HepG2 (cell line): ENCODE results near the gene CLCN1. TPM values are rescaled to one million over a fixed set of nuclear protein-coding genes. Genes with fewer than 3 reads are reported as not detected.

ENCODE experiments used
- ATF7 ChIP-seq, 2 experiments: fragments of 450-650 bp in 1 of 2; sonication (generic) in 1 of 2; formaldehyde crosslinking in 1 of 2; IDR thresholded peaks; 2 replicates each; pipeline versions ENCODE4 v1.4.0 to v1.6.1; 2016 to 2020; ENCODE audit warnings: antibody characterized with exemption in 1 of 2, mild to moderate bottlenecking in 1 of 2, missing genetic modification reagents in 1 of 2
- BCL6 ChIP-seq: IDR thresholded peaks from 2 replicates; pipeline ENCODE4 v1.6.1; 2016; ENCODE audit warnings: missing genetic modification reagents, missing compliant biosample characterization
- FOXO1 ChIP-seq: sonication (generic); formaldehyde crosslinking; IDR thresholded peaks from 2 replicates; pipeline ENCODE4 v1.4.0; 2020; ENCODE audit warnings: missing genetic modification reagents
- RARA ChIP-seq: IDR thresholded peaks from 2 replicates; pipeline ENCODE4 v1.6.1; 2016; ENCODE audit warnings: missing genetic modification reagents, missing compliant biosample characterization
- SMAD3 ChIP-seq: sonication (generic); formaldehyde crosslinking; IDR thresholded peaks from 2 replicates; pipeline ENCODE4 v1.4.0; 2020; ENCODE audit warnings: missing genetic modification reagents
- SOX6 ChIP-seq, 2 experiments: fragments of 450-650 bp in 1 of 2; sonication (generic) in 1 of 2; formaldehyde crosslinking in 1 of 2; IDR thresholded peaks; 2 replicates each; pipeline versions ENCODE4 v1.4.0 to v1.6.1; 2017 to 2020; ENCODE audit warnings: antibody characterized with exemption in 1 of 2, mild to moderate bottlenecking in 1 of 2, missing genetic modification reagents in 1 of 2
- ZNF333 ChIP-seq: sonication (generic); formaldehyde crosslinking; IDR thresholded peaks from 2 replicates; pipeline ENCODE4 v1.4.0; 2020; ENCODE audit warnings: mild to moderate bottlenecking, missing genetic modification reagents, borderline replicate concordance
- ZNF432 ChIP-seq: sonication (generic); formaldehyde crosslinking; IDR thresholded peaks from 2 replicates; pipeline ENCODE4 v1.5.0; 2020; ENCODE audit warnings: missing genetic modification reagents, mild to moderate bottlenecking, borderline replicate concordance
- ZNF792 ChIP-seq: IDR thresholded peaks from 2 replicates; pipeline ENCODE4 v1.6.1; 2016
- ZSCAN25 ChIP-seq: sonication (generic); formaldehyde crosslinking; IDR thresholded peaks from 2 replicates; pipeline ENCODE4 v1.8.0; 2022; ENCODE audit warnings: mild to moderate bottlenecking, missing genetic modification reagents
- polyA plus RNA-seq, 8 experiments: library from polyadenylated mRNA; depleted of rRNA in 3 of 8; stranded (reverse) in 7 of 8; unstranded in 1 of 8; fragments of >200 nt; fragmentation: Illumina TruSeq in 4 of 8; extraction: Trizol in 4 of 8; gene quantifications; 2 replicates each; pipeline versions ENCODE4 v1.2.1 to v1.2.3, GENCODE V29; 2011 to 2016; ENCODE audit warnings: low read depth in 4 of 8, missing spikeins in 1 of 8, mixed read lengths in 1 of 8; ENCODE audit not compliant: insufficient read depth in 1 of 8
- total RNA-seq, 5 experiments: library from RNA; depleted of rRNA; stranded (reverse); fragments of >200 nt; fragmentation: Illumina TruSeq; extraction: Trizol; gene quantifications; 2 replicates each; pipeline ENCODE4 v1.2.3, GENCODE V29; 2016; ENCODE audit warnings: low read depth in 1 of 5
- TF ChIP-seq, protein P1 (sequence below): sonication (generic); formaldehyde crosslinking; IDR thresholded peaks from 2 replicates; pipeline ENCODE4 v1.4.0; 2020; ENCODE audit warnings: missing genetic modification reagents
- TF ChIP-seq, protein P2 (sequence below): sonication (generic); formaldehyde crosslinking; IDR thresholded peaks from 2 replicates; pipeline ENCODE4 v1.5.1; 2020; ENCODE audit warnings: missing genetic modification reagents, mild to moderate bottlenecking, borderline replicate concordance
- TF ChIP-seq, protein P3 (sequence below): sonication (generic); formaldehyde crosslinking; IDR thresholded peaks from 2 replicates; pipeline ENCODE4 v1.5.0; 2020; ENCODE audit warnings: missing genetic modification reagents
- TF ChIP-seq, protein P4 (sequence below): sonication (generic); formaldehyde crosslinking; IDR thresholded peaks from 2 replicates; pipeline ENCODE4 v1.4.0; 2020; ENCODE audit warnings: missing genetic modification reagents
- TF ChIP-seq, protein P5 (sequence below): sonication (generic); formaldehyde crosslinking; IDR thresholded peaks from 2 replicates; pipeline ENCODE4 v1.5.1; 2020; ENCODE audit warnings: mild to moderate bottlenecking, missing genetic modification reagents, moderate library complexity

CLCN1 gene
- total and polyA plus RNA-seq, 2 of the 13 experiments (the other 11 are each of a cell fraction or from before 2014, with no cell fraction given) = 0.01 TPM; not detected in 1

DNA sequence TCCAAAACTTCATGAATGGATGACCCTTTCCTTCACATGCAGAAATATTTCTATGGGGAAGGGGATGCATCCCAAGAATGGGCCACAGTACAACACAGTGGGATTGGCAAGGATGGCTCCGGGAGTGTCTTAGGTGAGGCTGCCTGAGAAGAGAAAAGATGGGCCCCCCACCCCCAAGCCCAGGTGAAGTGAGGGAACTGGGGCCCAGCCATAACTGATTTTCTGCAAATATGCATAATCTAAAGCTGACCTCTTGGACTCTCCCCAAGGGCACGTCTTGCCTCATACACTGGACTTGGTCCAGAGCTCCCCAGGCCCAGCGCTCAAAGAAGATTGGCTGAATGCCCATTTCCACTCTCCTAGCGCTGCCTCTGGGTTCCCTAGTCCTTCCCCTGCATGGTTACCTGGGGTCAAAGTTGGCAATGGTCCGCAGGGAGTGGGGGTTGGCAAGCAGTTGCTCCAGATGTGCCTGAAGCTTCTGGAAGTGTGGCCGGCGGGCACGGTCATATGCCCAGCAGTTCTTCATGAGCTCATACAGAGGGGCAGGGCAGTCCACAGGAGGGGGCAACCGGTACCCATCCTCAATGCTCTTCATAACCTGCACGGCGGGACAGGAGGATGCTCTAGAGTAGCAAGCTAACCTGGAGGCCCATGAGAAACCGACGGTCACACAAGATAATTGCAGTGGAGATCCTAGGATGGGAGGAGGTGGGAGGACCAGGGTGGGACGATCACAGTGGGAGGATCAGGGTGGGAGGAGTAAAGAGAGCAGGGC lies 77.5 kb downstream of the CLCN1 start (continued):
- TF ChIP-seq, protein P1, sequence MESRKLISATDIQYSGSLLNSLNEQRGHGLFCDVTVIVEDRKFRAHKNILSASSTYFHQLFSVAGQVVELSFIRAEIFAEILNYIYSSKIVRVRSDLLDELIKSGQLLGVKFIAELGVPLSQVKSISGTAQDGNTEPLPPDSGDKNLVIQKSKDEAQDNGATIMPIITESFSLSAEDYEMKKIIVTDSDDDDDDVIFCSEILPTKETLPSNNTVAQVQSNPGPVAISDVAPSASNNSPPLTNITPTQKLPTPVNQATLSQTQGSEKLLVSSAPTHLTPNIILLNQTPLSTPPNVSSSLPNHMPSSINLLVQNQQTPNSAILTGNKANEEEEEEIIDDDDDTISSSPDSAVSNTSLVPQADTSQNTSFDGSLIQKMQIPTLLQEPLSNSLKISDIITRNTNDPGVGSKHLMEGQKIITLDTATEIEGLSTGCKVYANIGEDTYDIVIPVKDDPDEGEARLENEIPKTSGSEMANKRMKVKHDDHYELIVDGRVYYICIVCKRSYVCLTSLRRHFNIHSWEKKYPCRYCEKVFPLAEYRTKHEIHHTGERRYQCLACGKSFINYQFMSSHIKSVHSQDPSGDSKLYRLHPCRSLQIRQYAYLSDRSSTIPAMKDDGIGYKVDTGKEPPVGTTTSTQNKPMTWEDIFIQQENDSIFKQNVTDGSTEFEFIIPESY (CRISPR knock-in tag) = no peak
- TF ChIP-seq SMAD3 (peak; percentile 65; the same call in 1 of the 2 replicates), ATF7 (IDR thresholded peaks at IDR 0.05) (no peak), ATF7 (CRISPR knock-in tag; IDR thresholded peaks at IDR 0.05) (0 out of 2 replicates have a peak, but pooled peaks have one; percentile 77), ZNF792 (CRISPR knock-in tag) (0 out of 2 replicates have a peak, but pooled peaks have one; percentile 36), BCL6 (CRISPR knock-in tag) (peak; percentile 84), ZNF432 (CRISPR knock-in tag) (no peak), RARA (CRISPR knock-in tag) (peak; percentile 92), SOX6 (IDR thresholded peaks at IDR 0.05) (no peak), SOX6 (CRISPR knock-in tag; IDR thresholded peaks at IDR 0.05) (peak; percentile 92), FOXO1 (CRISPR knock-in tag) (peak; percentile 31; the same call in 1 of the 2 replicates), ZNF333 (0 out of 2 replicates have a peak, but pooled peaks have one; percentile 48), ZSCAN25 (CRISPR knock-in tag) (peak; percentile 61; the same call in 1 of the 2 replicates)
- TF ChIP-seq, protein P2, sequence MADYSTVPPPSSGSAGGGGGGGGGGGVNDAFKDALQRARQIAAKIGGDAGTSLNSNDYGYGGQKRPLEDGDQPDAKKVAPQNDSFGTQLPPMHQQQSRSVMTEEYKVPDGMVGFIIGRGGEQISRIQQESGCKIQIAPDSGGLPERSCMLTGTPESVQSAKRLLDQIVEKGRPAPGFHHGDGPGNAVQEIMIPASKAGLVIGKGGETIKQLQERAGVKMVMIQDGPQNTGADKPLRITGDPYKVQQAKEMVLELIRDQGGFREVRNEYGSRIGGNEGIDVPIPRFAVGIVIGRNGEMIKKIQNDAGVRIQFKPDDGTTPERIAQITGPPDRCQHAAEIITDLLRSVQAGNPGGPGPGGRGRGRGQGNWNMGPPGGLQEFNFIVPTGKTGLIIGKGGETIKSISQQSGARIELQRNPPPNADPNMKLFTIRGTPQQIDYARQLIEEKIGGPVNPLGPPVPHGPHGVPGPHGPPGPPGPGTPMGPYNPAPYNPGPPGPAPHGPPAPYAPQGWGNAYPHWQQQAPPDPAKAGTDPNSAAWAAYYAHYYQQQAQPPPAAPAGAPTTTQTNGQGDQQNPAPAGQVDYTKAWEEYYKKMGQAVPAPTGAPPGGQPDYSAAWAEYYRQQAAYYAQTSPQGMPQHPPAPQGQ = no peak
- TF ChIP-seq, protein P3, sequence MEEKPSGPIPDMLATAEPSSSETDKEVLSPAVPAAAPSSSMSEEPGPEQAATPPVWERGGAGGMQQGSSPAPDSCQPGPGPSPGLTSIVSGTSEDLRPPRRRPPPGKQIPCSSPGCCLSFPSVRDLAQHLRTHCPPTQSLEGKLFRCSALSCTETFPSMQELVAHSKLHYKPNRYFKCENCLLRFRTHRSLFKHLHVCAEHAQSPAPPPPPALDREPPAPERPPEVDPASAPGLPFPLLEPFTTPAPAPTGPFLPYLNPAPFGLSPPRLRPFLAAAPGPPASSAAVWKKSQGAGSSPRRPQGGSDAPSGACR (CRISPR knock-in tag) = peak; percentile 73; the same call in 1 of the 2 replicates
- TF ChIP-seq, protein P4, sequence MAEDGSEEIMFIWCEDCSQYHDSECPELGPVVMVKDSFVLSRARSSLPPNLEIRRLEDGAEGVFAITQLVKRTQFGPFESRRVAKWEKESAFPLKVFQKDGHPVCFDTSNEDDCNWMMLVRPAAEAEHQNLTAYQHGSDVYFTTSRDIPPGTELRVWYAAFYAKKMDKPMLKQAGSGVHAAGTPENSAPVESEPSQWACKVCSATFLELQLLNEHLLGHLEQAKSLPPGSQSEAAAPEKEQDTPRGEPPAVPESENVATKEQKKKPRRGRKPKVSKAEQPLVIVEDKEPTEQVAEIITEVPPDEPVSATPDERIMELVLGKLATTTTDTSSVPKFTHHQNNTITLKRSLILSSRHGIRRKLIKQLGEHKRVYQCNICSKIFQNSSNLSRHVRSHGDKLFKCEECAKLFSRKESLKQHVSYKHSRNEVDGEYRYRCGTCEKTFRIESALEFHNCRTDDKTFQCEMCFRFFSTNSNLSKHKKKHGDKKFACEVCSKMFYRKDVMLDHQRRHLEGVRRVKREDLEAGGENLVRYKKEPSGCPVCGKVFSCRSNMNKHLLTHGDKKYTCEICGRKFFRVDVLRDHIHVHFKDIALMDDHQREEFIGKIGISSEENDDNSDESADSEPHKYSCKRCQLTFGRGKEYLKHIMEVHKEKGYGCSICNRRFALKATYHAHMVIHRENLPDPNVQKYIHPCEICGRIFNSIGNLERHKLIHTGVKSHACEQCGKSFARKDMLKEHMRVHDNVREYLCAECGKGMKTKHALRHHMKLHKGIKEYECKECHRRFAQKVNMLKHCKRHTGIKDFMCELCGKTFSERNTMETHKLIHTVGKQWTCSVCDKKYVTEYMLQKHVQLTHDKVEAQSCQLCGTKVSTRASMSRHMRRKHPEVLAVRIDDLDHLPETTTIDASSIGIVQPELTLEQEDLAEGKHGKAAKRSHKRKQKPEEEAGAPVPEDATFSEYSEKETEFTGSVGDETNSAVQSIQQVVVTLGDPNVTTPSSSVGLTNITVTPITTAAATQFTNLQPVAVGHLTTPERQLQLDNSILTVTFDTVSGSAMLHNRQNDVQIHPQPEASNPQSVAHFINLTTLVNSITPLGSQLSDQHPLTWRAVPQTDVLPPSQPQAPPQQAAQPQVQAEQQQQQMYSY (CRISPR knock-in tag) = no peak
- TF ChIP-seq, protein P5, sequence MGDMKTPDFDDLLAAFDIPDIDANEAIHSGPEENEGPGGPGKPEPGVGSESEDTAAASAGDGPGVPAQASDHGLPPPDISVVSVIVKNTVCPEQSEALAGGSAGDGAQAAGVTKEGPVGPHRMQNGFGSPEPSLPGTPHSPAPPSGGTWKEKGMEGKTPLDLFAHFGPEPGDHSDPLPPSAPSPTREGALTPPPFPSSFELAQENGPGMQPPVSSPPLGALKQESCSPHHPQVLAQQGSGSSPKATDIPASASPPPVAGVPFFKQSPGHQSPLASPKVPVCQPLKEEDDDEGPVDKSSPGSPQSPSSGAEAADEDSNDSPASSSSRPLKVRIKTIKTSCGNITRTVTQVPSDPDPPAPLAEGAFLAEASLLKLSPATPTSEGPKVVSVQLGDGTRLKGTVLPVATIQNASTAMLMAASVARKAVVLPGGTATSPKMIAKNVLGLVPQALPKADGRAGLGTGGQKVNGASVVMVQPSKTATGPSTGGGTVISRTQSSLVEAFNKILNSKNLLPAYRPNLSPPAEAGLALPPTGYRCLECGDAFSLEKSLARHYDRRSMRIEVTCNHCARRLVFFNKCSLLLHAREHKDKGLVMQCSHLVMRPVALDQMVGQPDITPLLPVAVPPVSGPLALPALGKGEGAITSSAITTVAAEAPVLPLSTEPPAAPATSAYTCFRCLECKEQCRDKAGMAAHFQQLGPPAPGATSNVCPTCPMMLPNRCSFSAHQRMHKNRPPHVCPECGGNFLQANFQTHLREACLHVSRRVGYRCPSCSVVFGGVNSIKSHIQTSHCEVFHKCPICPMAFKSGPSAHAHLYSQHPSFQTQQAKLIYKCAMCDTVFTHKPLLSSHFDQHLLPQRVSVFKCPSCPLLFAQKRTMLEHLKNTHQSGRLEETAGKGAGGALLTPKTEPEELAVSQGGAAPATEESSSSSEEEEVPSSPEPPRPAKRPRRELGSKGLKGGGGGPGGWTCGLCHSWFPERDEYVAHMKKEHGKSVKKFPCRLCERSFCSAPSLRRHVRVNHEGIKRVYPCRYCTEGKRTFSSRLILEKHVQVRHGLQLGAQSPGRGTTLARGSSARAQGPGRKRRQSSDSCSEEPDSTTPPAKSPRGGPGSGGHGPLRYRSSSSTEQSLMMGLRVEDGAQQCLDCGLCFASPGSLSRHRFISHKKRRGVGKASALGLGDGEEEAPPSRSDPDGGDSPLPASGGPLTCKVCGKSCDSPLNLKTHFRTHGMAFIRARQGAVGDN (CRISPR knock-in tag) = peak; percentile 84
